ENCODE data around the gene PTPRM.

Gene PTPRM

DNA sequence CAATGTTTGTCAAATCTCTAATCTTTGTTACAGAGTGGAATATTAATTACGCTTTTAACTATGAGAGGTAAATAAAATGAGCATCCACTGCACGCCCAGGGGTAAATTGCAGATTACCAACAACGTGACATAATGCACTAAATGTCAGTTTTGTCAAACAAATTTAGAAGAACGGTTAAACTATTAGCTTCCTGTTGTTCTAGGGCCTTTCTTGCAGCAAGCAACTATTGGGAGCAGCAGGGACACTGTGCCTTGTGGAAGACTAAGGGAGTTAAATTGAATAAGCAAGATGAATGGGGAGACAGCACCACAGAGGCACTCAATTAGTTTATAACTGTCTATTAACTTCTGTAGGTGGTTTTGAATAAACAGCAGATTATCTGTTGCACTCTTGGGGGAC is 651.1 kb downstream of the PTPRM start:
- H3K27ac ChIP-seq (ENCODE audit: low read length), result no peak overlapping the region
- H3K4me2 ChIP-seq (ENCODE audit: insufficient read depth, low read length), result no peak overlapping the region
- TF ChIP-seq EZH2 (IDR thresholded peaks at IDR 0.05; ENCODE audit: borderline replicate concordance, low read depth, low read length, severe bottlenecking) (no peak), CTCF (IDR thresholded peaks at IDR 0.05; ENCODE audit: borderline replicate concordance, extremely low read depth, low read length, poor library complexity, severe bottlenecking) (no peak)
- H3K9ac ChIP-seq (ENCODE audit: low read depth, low read length), result no peak overlapping the region
- no peaks in the 10 kb centered on the region for H3K4me1 ChIP-seq (ENCODE audit: insufficient read depth, low read length)
- H3K9me3 ChIP-seq (ENCODE audit: insufficient read depth, low read length, severe bottlenecking), result no peaks in the 10 kb centered on the region
- H4K20me1 ChIP-seq (ENCODE audit: insufficient read depth, low read length), result no peaks in the 10 kb centered on the region
- no peaks in the 10 kb centered on the region for H3K27me3 ChIP-seq (ENCODE audit: insufficient read depth, low read length, poor library complexity)
- no peak overlapping the region for H2AFZ ChIP-seq (ENCODE audit: low read depth, low read length)
- no peaks in the 10 kb centered on the region for H3K79me2 ChIP-seq (ENCODE audit: insufficient read depth, low read length)
- DNase-seq, result no peak
- ATAC-seq (ENCODE audit: insufficient read depth, low read depth), result no peak
- H3K36me3 ChIP-seq (ENCODE audit: insufficient read depth, low read length), result no peaks in the 10 kb centered on the region
- H3K4me3 ChIP-seq (ENCODE audit: low read depth in 1 of 2, low read length in 2 of 2), result no peak overlapping the region

DNA sequence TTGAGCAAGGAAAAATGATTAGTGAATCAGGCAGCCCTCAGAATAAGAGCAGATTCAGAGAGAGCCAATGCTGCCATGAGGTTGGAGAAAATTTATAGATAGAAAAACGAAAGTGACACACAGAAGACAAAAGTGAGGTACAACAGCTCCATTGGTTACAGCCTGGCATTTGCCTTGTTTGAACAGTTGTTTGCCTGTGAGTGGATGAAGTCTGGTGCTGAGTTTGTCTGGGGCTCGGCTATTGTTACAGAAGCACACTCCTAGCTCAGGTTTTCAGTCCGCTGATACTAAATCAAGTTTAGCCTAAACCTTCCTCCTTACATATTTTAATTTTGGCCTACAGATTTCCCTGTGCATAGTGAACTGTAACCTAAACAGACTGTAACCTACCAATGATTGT is 654.3 kb downstream of the PTPRM start:
- ATAC-seq (ENCODE audit: insufficient read depth, low read depth), result no peak
- DNase-seq, result no peak
- H3K9me3 ChIP-seq (ENCODE audit: insufficient read depth, low read length, severe bottlenecking), result no peaks in the 10 kb centered on the region
- H3K27ac ChIP-seq (ENCODE audit: low read length), result no peak overlapping the region
- no peaks in the 10 kb centered on the region for H3K4me1 ChIP-seq (ENCODE audit: insufficient read depth, low read length)
- TF ChIP-seq EZH2 (IDR thresholded peaks at IDR 0.05; ENCODE audit: borderline replicate concordance, low read depth, low read length, severe bottlenecking), result no peak
- TF ChIP-seq CTCF (IDR thresholded peaks at IDR 0.05; ENCODE audit: borderline replicate concordance, extremely low read depth, low read length, poor library complexity, severe bottlenecking), result no peak
- H2AFZ ChIP-seq (ENCODE audit: low read depth, low read length), result no peak overlapping the region
- no peak overlapping the region for H3K9ac ChIP-seq (ENCODE audit: low read depth, low read length)
- H3K36me3 ChIP-seq (ENCODE audit: insufficient read depth, low read length), result no peaks in the 10 kb centered on the region
- H3K27me3 ChIP-seq (ENCODE audit: insufficient read depth, low read length, poor library complexity), result no peaks in the 10 kb centered on the region
- H4K20me1 ChIP-seq (ENCODE audit: insufficient read depth, low read length), result no peaks in the 10 kb centered on the region
- no peak overlapping the region for H3K4me2 ChIP-seq (ENCODE audit: insufficient read depth, low read length)
- no peaks in the 10 kb centered on the region for H3K79me2 ChIP-seq (ENCODE audit: insufficient read depth, low read length)
- H3K4me3 ChIP-seq (ENCODE audit: low read depth in 1 of 2, low read length in 2 of 2), result no peak overlapping the region

- no peak overlapping the region for H3K4me3 ChIP-seq (ENCODE audit: low read depth in 1 of 2, low read length in 2 of 2)
- TF ChIP-seq EZH2 (IDR thresholded peaks at IDR 0.05; ENCODE audit: borderline replicate concordance, low read depth, low read length, severe bottlenecking), result no peak
- no peak for TF ChIP-seq CTCF (IDR thresholded peaks at IDR 0.05; ENCODE audit: borderline replicate concordance, extremely low read depth, low read length, poor library complexity, severe bottlenecking)
- ATAC-seq (ENCODE audit: insufficient read depth, low read depth) (no peak), DNase-seq (no peak)
- no peak overlapping the region for H3K27ac ChIP-seq (ENCODE audit: low read length)
- no peaks in the 10 kb centered on the region for H4K20me1 ChIP-seq (ENCODE audit: insufficient read depth, low read length)
- no peaks in the 10 kb centered on the region for H3K36me3 ChIP-seq (ENCODE audit: insufficient read depth, low read length)
- H3K79me2 ChIP-seq (ENCODE audit: insufficient read depth, low read length), result no peaks in the 10 kb centered on the region
- H2AFZ ChIP-seq (ENCODE audit: low read depth, low read length), result no peak overlapping the region
- H3K9me3 ChIP-seq (ENCODE audit: insufficient read depth, low read length, severe bottlenecking), result no peaks in the 10 kb centered on the region
- no peak overlapping the region for H3K4me2 ChIP-seq (ENCODE audit: insufficient read depth, low read length)
- H3K27me3 ChIP-seq (ENCODE audit: insufficient read depth, low read length, poor library complexity), result no peaks in the 10 kb centered on the region
- no peak overlapping the region for H3K9ac ChIP-seq (ENCODE audit: low read depth, low read length)
- no peaks in the 10 kb centered on the region for H3K4me1 ChIP-seq (ENCODE audit: insufficient read depth, low read length)
These were observed 657.5 kb downstream of the PTPRM start for GRCh38 chr18:8224576-8224975.

DNA sequence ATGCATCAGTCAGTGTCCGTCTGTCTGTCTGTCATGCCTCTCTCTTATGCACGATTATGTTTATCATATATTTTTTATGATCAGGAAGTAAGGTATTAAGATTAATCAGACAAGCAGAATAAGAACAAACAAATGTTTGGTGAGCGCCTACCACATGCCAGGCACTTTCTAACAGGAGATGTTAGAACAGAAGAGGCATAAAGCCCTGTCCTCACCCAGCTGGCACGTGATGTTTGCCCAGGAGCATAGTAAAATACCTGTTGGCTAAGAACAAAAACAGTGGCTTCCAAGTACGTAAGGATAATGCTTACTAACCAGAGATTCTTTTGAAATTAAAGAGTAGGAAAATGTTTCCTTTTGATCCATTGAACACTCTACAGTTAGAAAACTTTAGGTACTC is 661.9 kb downstream of the PTPRM start:
- DNase-seq (no peak), ATAC-seq (ENCODE audit: insufficient read depth, low read depth) (no peak)
- Histone ChIP-seq H3K27ac (ENCODE audit: low read length) (no peak overlapping the region), H4K20me1 (ENCODE audit: insufficient read depth, low read length) (no peaks in the 10 kb centered on the region), H3K36me3 (ENCODE audit: insufficient read depth, low read length) (no peaks in the 10 kb centered on the region), H2AFZ (ENCODE audit: low read depth, low read length) (no peak overlapping the region), H3K9ac (ENCODE audit: low read depth, low read length) (no peak overlapping the region), H3K4me2 (ENCODE audit: insufficient read depth, low read length) (no peak overlapping the region), H3K4me3 (ENCODE audit: low read depth in 1 of 2, low read length in 2 of 2) (no peak overlapping the region), H3K27me3 (ENCODE audit: insufficient read depth, low read length, poor library complexity) (no peaks in the 10 kb centered on the region), H3K4me1 (ENCODE audit: insufficient read depth, low read length) (no peaks in the 10 kb centered on the region), H3K9me3 (ENCODE audit: insufficient read depth, low read length, severe bottlenecking) (no peaks in the 10 kb centered on the region), H3K79me2 (ENCODE audit: insufficient read depth, low read length) (no peaks in the 10 kb centered on the region)
- no peak for TF ChIP-seq EZH2 (IDR thresholded peaks at IDR 0.05; ENCODE audit: borderline replicate concordance, low read depth, low read length, severe bottlenecking)
- TF ChIP-seq CTCF (IDR thresholded peaks at IDR 0.05; ENCODE audit: borderline replicate concordance, extremely low read depth, low read length, poor library complexity, severe bottlenecking), result no peak

Measured in DND-41 (cell line).